GM23338 (cell line): Measurements from ENCODE around the gene CES4A. TPM values are rescaled to one million over a fixed set of nuclear protein-coding genes. Genes with fewer than 3 reads are reported as not detected.

Experiments used
- EZH2 ChIP-seq: fragments of 200-600 bp; sonication (generic); IDR thresholded peaks from one replicate; pipeline ENCODE4 v1.8.0; 2017; ENCODE audit warnings: antibody characterized with exemption, mild to moderate bottlenecking, low read depth; ENCODE audit not compliant: unreplicated experiment
- EZH2phosphoT487 ChIP-seq: fragments of 200-600 bp; sonication (generic); IDR thresholded peaks from one replicate; pipeline ENCODE4 v1.8.1; 2018; ENCODE audit warnings: antibody characterized with exemption; ENCODE audit not compliant: unreplicated experiment
- JUNB ChIP-seq: IDR thresholded peaks from one replicate; pipeline ENCODE4 v1.6.1; 2016; ENCODE audit warnings: antibody characterized with exemption; ENCODE audit not compliant: unreplicated experiment
- NANOG ChIP-seq: IDR thresholded peaks from 2 replicates; pipeline ENCODE4 v1.6.1; 2016; ENCODE audit warnings: antibody characterized with exemption, borderline replicate concordance
- POLR2AphosphoS5 ChIP-seq: IDR thresholded peaks from 2 replicates; pipeline ENCODE4 v1.6.1; 2016; ENCODE audit warnings: antibody characterized with exemption, low read depth
- REST ChIP-seq: IDR thresholded peaks from one replicate; pipeline ENCODE4 v1.6.1; 2018; ENCODE audit warnings: antibody characterized with exemption; ENCODE audit not compliant: unreplicated experiment
- ZNF331 ChIP-seq: fragments of 250-450 bp; sonication (Bioruptor Pico); IDR thresholded peaks from 2 replicates; pipeline ENCODE4 v1.5.0; 2020; ENCODE audit warnings: low read depth, mild to moderate bottlenecking, moderate library complexity
- ZNF462 ChIP-seq: fragments of 250-450 bp; sonication (Bioruptor Pico); IDR thresholded peaks from 2 replicates; pipeline ENCODE4 v1.5.0; 2020; ENCODE audit warnings: mild to moderate bottlenecking, moderate library complexity
- polyA plus RNA-seq: library from polyadenylated mRNA; unstranded; fragments of >200 nt; fragmentation: Nextera tagmentation; extraction: Ambion mirVana; gene quantifications from 2 replicates; pipeline ENCODE4 v1.2.1, GENCODE V29; 2016
- total RNA-seq: library from RNA; depleted of rRNA; stranded (reverse); fragments of >200 nt; shearing (Covaris generic); gene quantifications from 2 replicates; pipeline ENCODE4 v1.2.3, GENCODE V29; 2014

The CES4A gene
- total and polyA plus RNA-seq, 2 experiments from 2014 or later, result 0.10 to 0.42 TPM

GRCh38 chr16:67006930-67007658, 18.7 kb downstream of the CES4A start (continued):
- TF ChIP-seq ZNF462 (CRISPR knock-in tag) (no peak), ZNF331 (CRISPR knock-in tag) (no peak), NANOG (no peak), EZH2 (no peak), REST (no peak), POLR2AphosphoS5 (no peak), JUNB (no peak), EZH2phosphoT487 (no peak)
